HG02759 (cell line): Measurements from ENCODE around the gene PUS10.
"Not testable (repeated sequence)": the region's sequence is repeated elsewhere in the genome, so short reads cannot be mapped to it uniquely, and the experiment has no call there.

Source experiments
- ATAC-seq: cut with Tn5 transposase; IDR thresholded peaks from one replicate; pipeline ENCODE4 v1.9.1; 2021; ENCODE audit warnings: mild to moderate bottlenecking, moderate library complexity; ENCODE audit not compliant: unreplicated experiment

PUS10 gene

GRCh38 chr2:61012303-61012702, 5.8 kb downstream of the PUS10 start:
- ATAC-seq = not testable (repeated sequence)

GRCh38 chr2:61011678-61012077, 6.4 kb downstream of the PUS10 start:
- no peak for ATAC-seq

GRCh38 chr2:61009355-61009754, 8.7 kb downstream of the PUS10 start:
- ATAC-seq = no peak

GRCh38 chr2:61006486-61007105, 11.5 kb downstream of the PUS10 start:
- ATAC-seq = no peak

GRCh38 chr2:61005736-61006135, 12.3 kb downstream of the PUS10 start:
- no peak for ATAC-seq

GRCh38 chr2:60998628-60999545, 19.2 kb downstream of the PUS10 start:
- no peak for ATAC-seq

GRCh38 chr2:60994131-60994530, 23.9 kb downstream of the PUS10 start:
- no peak for ATAC-seq

- ATAC-seq = peak; percentile 98
Observed at GRCh38 chr2:60992985-60993392, 25.1 kb downstream of the PUS10 start.

- ATAC-seq = no peak
Observed at GRCh38 chr2:60991644-60992043, 26.4 kb downstream of the PUS10 start.

- ATAC-seq = no peak
Observed at GRCh38 chr2:60989259-60989658, 28.8 kb downstream of the PUS10 start.

- ATAC-seq = not testable (repeated sequence)
Observed at GRCh38 chr2:60987656-60988055, 30.4 kb downstream of the PUS10 start.

GRCh38 chr2:60987041-60987440, 31.0 kb downstream of the PUS10 start:
- ATAC-seq = no peak

- ATAC-seq = peak; percentile 47
Observed at GRCh38 chr2:60984720-60985119, 33.3 kb downstream of the PUS10 start.

- not testable (repeated sequence) for ATAC-seq
Observed at GRCh38 chr2:60982066-60982465, 36.0 kb downstream of the PUS10 start.

- no peak for ATAC-seq
Observed at GRCh38 chr2:60980071-60980815, 37.8 kb downstream of the PUS10 start.

- no peak for ATAC-seq
Observed at GRCh38 chr2:60979231-60979630, 38.8 kb downstream of the PUS10 start.

GRCh38 chr2:60977562-60977895, 40.5 kb downstream of the PUS10 start:
- no peak for ATAC-seq

- peak; percentile 62 for ATAC-seq
Observed at GRCh38 chr2:60976875-60977561, 41.0 kb downstream of the PUS10 start.

- ATAC-seq = no peak
Observed at GRCh38 chr2:60976256-60976850, 41.7 kb downstream of the PUS10 start.

GRCh38 chr2:60974652-60975051, 43.4 kb downstream of the PUS10 start:
- no peak for ATAC-seq

GRCh38 chr2:60973705-60974104, 44.4 kb downstream of the PUS10 start:
- ATAC-seq = no peak
